ENCODE measurements around the gene NEURL4.
A peak's percentile ranks its signal among the peaks of the same experiment; 100 is the strongest.

Gene NEURL4

DNA sequence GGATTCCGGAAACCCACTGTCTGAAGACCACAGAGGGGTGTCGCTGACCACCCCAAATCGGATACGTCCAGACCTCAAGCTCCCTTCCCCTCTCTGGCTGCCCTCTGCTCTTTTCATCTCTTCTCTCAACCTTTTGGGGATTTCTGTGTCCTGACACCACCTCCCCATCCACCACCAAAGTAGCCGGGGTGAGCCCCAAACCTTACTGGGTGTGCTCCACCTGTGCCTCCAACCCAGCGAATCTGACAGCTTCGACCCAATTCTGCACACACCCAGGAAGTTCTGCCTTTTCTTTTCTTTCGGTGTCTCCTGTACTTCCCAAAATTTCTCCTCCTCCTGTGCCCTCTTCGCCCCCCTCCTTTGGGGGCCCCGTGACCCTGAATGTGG is 23.4 kb upstream of the NEURL4 start:
- peak overlapping the region; percentile 75 for H3K4me3 ChIP-seq (replicated peaks; ENCODE audit: low read depth, low read length)
- peaks cover 11% of the 10 kb centered on the region for H3K36me3 ChIP-seq (ENCODE audit: control insufficient read depth, insufficient read depth, low read length)
- DNase-seq (ENCODE audit: extremely low read depth, insufficient read length), result no peak

GRCh38 chr17:7351665-7352502 is 22.7 kb upstream of the NEURL4 start, which contains the start of gene KCTD11:
KCTD11 (plus strand) TSS chr17:7352162.
- no peaks in the 10 kb centered on the region for H3K27me3 ChIP-seq (replicated peaks; ENCODE audit: control insufficient read depth, insufficient read depth, low read length)
- TF ChIP-seq, protein P1, sequence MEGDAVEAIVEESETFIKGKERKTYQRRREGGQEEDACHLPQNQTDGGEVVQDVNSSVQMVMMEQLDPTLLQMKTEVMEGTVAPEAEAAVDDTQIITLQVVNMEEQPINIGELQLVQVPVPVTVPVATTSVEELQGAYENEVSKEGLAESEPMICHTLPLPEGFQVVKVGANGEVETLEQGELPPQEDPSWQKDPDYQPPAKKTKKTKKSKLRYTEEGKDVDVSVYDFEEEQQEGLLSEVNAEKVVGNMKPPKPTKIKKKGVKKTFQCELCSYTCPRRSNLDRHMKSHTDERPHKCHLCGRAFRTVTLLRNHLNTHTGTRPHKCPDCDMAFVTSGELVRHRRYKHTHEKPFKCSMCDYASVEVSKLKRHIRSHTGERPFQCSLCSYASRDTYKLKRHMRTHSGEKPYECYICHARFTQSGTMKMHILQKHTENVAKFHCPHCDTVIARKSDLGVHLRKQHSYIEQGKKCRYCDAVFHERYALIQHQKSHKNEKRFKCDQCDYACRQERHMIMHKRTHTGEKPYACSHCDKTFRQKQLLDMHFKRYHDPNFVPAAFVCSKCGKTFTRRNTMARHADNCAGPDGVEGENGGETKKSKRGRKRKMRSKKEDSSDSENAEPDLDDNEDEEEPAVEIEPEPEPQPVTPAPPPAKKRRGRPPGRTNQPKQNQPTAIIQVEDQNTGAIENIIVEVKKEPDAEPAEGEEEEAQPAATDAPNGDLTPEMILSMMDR (IDR thresholded peaks at IDR 0.05; ENCODE audit: insufficient read depth, low read length, poor library complexity, severe bottlenecking), result no peak
- H3K4me3 ChIP-seq (replicated peaks; ENCODE audit: low read depth, low read length), result peak within 1 kb of the TSS; percentile 75
- peaks cover 17% of the 10 kb centered on the region for H3K36me3 ChIP-seq (ENCODE audit: control insufficient read depth, insufficient read depth, low read length)
- peak; percentile 87 for DNase-seq (ENCODE audit: extremely low read depth, insufficient read length)

More for the DNA sequence above, 23.4 kb upstream of the NEURL4 start:
- H3K27me3 ChIP-seq (replicated peaks; ENCODE audit: control insufficient read depth, insufficient read depth, low read length), result no peaks in the 10 kb centered on the region
- TF ChIP-seq, protein P1 (IDR thresholded peaks at IDR 0.05; ENCODE audit: insufficient read depth, low read length, poor library complexity, severe bottlenecking), result peak; percentile 69

- no peaks in the 10 kb centered on the region for H3K27me3 ChIP-seq (replicated peaks; ENCODE audit: control insufficient read depth, insufficient read depth, low read length)
- TF ChIP-seq, protein P1 (IDR thresholded peaks at IDR 0.05; ENCODE audit: insufficient read depth, low read length, poor library complexity, severe bottlenecking), result no peak
- H3K4me3 ChIP-seq (replicated peaks; ENCODE audit: low read depth, low read length), result no peak overlapping the region
- no peak for DNase-seq (ENCODE audit: extremely low read depth, insufficient read length)
- peaks cover 29% of the 10 kb centered on the region for H3K36me3 ChIP-seq (ENCODE audit: control insufficient read depth, insufficient read depth, low read length)
Observed at GRCh38 chr17:7348478-7349242, 19.5 kb upstream of the NEURL4 start.

- no peak for DNase-seq (ENCODE audit: extremely low read depth, insufficient read length)
- Histone ChIP-seq H3K27me3 (replicated peaks; ENCODE audit: control insufficient read depth, insufficient read depth, low read length) (no peaks in the 10 kb centered on the region), H3K4me3 (replicated peaks; ENCODE audit: low read depth, low read length) (no peak overlapping the region), H3K36me3 (ENCODE audit: control insufficient read depth, insufficient read depth, low read length) (peaks cover 36% of the 10 kb centered on the region)
- TF ChIP-seq, protein P1 (IDR thresholded peaks at IDR 0.05; ENCODE audit: insufficient read depth, low read length, poor library complexity, severe bottlenecking), result no peak
Observed at GRCh38 chr17:7347630-7348477, 18.7 kb upstream of the NEURL4 start.

GRCh38 chr17:7346761-7347614 is 17.9 kb upstream of the NEURL4 start:
- H3K36me3 ChIP-seq (ENCODE audit: control insufficient read depth, insufficient read depth, low read length), result peaks cover 39% of the 10 kb centered on the region
- no peak overlapping the region for H3K4me3 ChIP-seq (replicated peaks; ENCODE audit: low read depth, low read length)
- no peak for DNase-seq (ENCODE audit: extremely low read depth, insufficient read length)
- TF ChIP-seq, protein P1 (IDR thresholded peaks at IDR 0.05; ENCODE audit: insufficient read depth, low read length, poor library complexity, severe bottlenecking), result no peak
- H3K27me3 ChIP-seq (replicated peaks; ENCODE audit: control insufficient read depth, insufficient read depth, low read length), result no peaks in the 10 kb centered on the region

Data from GM06990 (cell line).